PC-9 (cell line): Measurements from ENCODE around the gene ENAH. TPM values are rescaled to one million over a fixed set of nuclear protein-coding genes. Genes with fewer than 3 reads are reported as not detected.

Source experiments
- BruUV-seq: library from RNA; stranded (reverse); fragments of 400-500 nt; replicated peaks from 2 replicates; lab custom pipeline; 2021; lab: Mats Ljungman, UMichigan
- CTCF ChIA-PET: fragments of 300-600 bp; sonication (Branson Sonifier 250); formaldehyde crosslinking; loops from one replicate; lab custom pipeline; 2022; ENCODE audit warnings: antibody characterized with exemption; lab: Charles Lee
- POLR2A ChIA-PET: fragments of 300-600 bp; sonication (Branson Sonifier 250); formaldehyde crosslinking; loops from one replicate; lab custom pipeline; 2022; ENCODE audit warnings: antibody characterized with exemption; ENCODE audit not compliant: unreplicated experiment; lab: Charles Lee
- DNase-seq, 2 experiments: peaks; one replicate each; pipeline versions ENCODE4 v3.0.0 to v3.0.0-alpha.2; 2015 to 2022; ENCODE audit warnings: mixed read lengths in 1 of 2
- H2AFZ ChIP-seq: fragments of 200-600 bp; sonication (generic); 2 replicates; pipeline ENCODE4 v1.8.1; 2017; ENCODE audit warnings: antibody characterized with exemption
- H3F3A ChIP-seq: fragments of 200-600 bp; sonication (generic); 2 replicates; pipeline ENCODE4 v1.8.1; 2017; ENCODE audit warnings: antibody characterized with exemption, mild to moderate bottlenecking, low read depth; ENCODE audit not compliant: insufficient read depth
- H3K27ac ChIP-seq: fragments of 200-600 bp; sonication (generic); 2 replicates; pipeline ENCODE4 v1.6.1; 2016; ENCODE audit warnings: mixed run types
- H3K27me3 ChIP-seq: fragments of 200-600 bp; sonication (generic); 2 replicates; pipeline ENCODE4 v1.6.1; 2016; ENCODE audit warnings: low read depth, mixed run types; ENCODE audit not compliant: insufficient read depth
- H3K36me3 ChIP-seq: fragments of 200-600 bp; sonication (generic); 2 replicates; pipeline ENCODE4 v1.6.1; 2016; ENCODE audit warnings: low read depth, mixed run types
- H3K4me1 ChIP-seq: fragments of 200-600 bp; sonication (generic); replicated peaks from 2 replicates; pipeline ENCODE4 v1.6.1; 2016; ENCODE audit warnings: mixed run types; ENCODE audit not compliant: insufficient read depth
- H3K4me2 ChIP-seq: fragments of 200-600 bp; sonication (generic); 2 replicates; pipeline ENCODE4 v1.6.1; 2017; ENCODE audit warnings: mixed run types
- H3K4me3 ChIP-seq: fragments of 200-600 bp; sonication (generic); 2 replicates; pipeline ENCODE4 v1.6.1; 2016; ENCODE audit warnings: mixed run types
- H3K79me2 ChIP-seq: fragments of 200-600 bp; sonication (generic); 2 replicates; pipeline ENCODE4 v1.6.1; 2017; ENCODE audit warnings: low read depth, mixed run types
- H3K9me2 ChIP-seq: fragments of 200-600 bp; sonication (generic); 2 replicates; pipeline ENCODE4 v1.8.1; 2017; ENCODE audit warnings: mild to moderate bottlenecking; ENCODE audit not compliant: insufficient read depth
- H3K9me3 ChIP-seq: fragments of 200-600 bp; sonication (generic); 2 replicates; pipeline ENCODE4 v1.8.1; 2016; ENCODE audit warnings: low read depth; ENCODE audit not compliant: insufficient read depth
- H4K20me1 ChIP-seq: fragments of 200-600 bp; sonication (generic); 2 replicates; pipeline ENCODE4 v1.8.1; 2017; ENCODE audit not compliant: insufficient read depth
- CTCF ChIP-seq: fragments of 200-600 bp; sonication (generic); conservative IDR thresholded peaks from 2 replicates; pipeline ENCODE4 v1.6.1; 2017; ENCODE audit warnings: mixed run types, antibody characterized with exemption, mild to moderate bottlenecking, moderate library complexity
- EZH2 ChIP-seq: fragments of 200-600 bp; sonication (generic); IDR thresholded peaks from 2 replicates; pipeline ENCODE4 v1.8.0; 2017; ENCODE audit warnings: antibody characterized with exemption, low read depth
- intact Hi-C: fragments of 100-400 bp; cut with micrococcal nuclease; formaldehyde crosslinking; loops from one replicate; pipeline ENCODE4 v1.10.0; 2022; ENCODE audit not compliant: unreplicated experiment
- total RNA-seq: library from RNA; stranded (reverse); gene quantifications from 2 replicates; pipeline ENCODE4 v1.2.3, GENCODE V29; 2021

ENAH gene
- total RNA-seq, 1 experiment from 2014 or later = 167 TPM

- Histone ChIP-seq H3K79me2 (no peaks in the 10 kb centered on the region), H3K4me3 (no peak overlapping the region), H3K9me2 (no peaks in the 10 kb centered on the region), H2AFZ (no peak overlapping the region), H4K20me1 (no peaks in the 10 kb centered on the region), H3K4me2 (no peak overlapping the region), H3K4me1 (peaks cover 42% of the 10 kb centered on the region), H3K27ac (no peak overlapping the region), H3K9me3 (no peaks in the 10 kb centered on the region), H3K27me3 (no peaks in the 10 kb centered on the region), H3F3A (peaks cover 38% of the 10 kb centered on the region), H3K36me3 (no peaks in the 10 kb centered on the region)
- intact Hi-C loops = loop anchor here (5.0 kb wide), 1 partner anchor 595 kb away; the partner anchor contains the start of gene H3-3A
- BruUV-seq = no TSS peak
- ChIA-PET CTCF (no interaction called here), POLR2A (no interaction called here)
- TF ChIP-seq EZH2 (no peak), CTCF (no peak)
- no peak for DNase-seq
Measured at GRCh38 chr1:225466848-225467192, 186.1 kb downstream of the ENAH start.

- peaks cover 51% of the 10 kb centered on the region for H3K4me1 ChIP-seq
- H3K4me2 ChIP-seq = peak overlapping the region; percentile 65
- H3K27me3 ChIP-seq = no peaks in the 10 kb centered on the region
- H3F3A ChIP-seq = peaks cover 43% of the 10 kb centered on the region
- CTCF ChIA-PET = interaction anchor here (0.5 to 1.4 kb wide), 4 partner anchors 12 to 312 kb away, joined by 3 to 5 read pairs (median 4); partner anchors contain the start of gene SRP9
- H3K9me3 ChIP-seq = no peaks in the 10 kb centered on the region
- no peaks in the 10 kb centered on the region for H3K79me2 ChIP-seq
- DNase-seq = no peak
- no peaks in the 10 kb centered on the region for H4K20me1 ChIP-seq
- peak overlapping the region; percentile 51 for H3K27ac ChIP-seq
- peak overlapping the region; percentile 56; the same call in 1 of the 2 replicates for H2AFZ ChIP-seq
- BruUV-seq = TSS peak; percentile 70
- TF ChIP-seq EZH2 (no peak), CTCF (no peak)
- no peaks in the 10 kb centered on the region for H3K9me2 ChIP-seq
- no peak overlapping the region; the same call in 1 of the 2 replicates for H3K4me3 ChIP-seq
- POLR2A ChIA-PET = interaction anchor here (0.7 kb wide), 1 partner anchor 597 kb away, joined by 5 read pairs; the partner anchor contains the start of gene H3-3A
- intact Hi-C loops = loop anchor here (1.0 to 5.0 kb wide), 3 partner anchors 17 to 596 kb away; partner anchors contain the start of genes H3-3A and LBR
- H3K36me3 ChIP-seq = no peaks in the 10 kb centered on the region
Measured at GRCh38 chr1:225465793-225466517, 187.0 kb downstream of the ENAH start.

GRCh38 chr1:225464851-225465792 lies 187.8 kb downstream of the ENAH start:
- CTCF ChIA-PET = interaction anchor here (0.5 to 1.4 kb wide), 5 partner anchors 11 to 313 kb away, joined by 3 to 5 read pairs (median 3); partner anchors contain the start of gene SRP9
- Histone ChIP-seq H4K20me1 (no peaks in the 10 kb centered on the region), H3K4me2 (peak overlapping the region; percentile 65), H3K36me3 (no peaks in the 10 kb centered on the region), H3K27me3 (no peaks in the 10 kb centered on the region), H3K9me3 (no peaks in the 10 kb centered on the region), H3F3A (peaks cover 51% of the 10 kb centered on the region), H3K4me3 (peak overlapping the region; percentile 17; the same call in 1 of the 2 replicates), H3K27ac (peak overlapping the region; percentile 51), H3K4me1 (peaks cover 59% of the 10 kb centered on the region), H2AFZ (peak overlapping the region; percentile 56; the same call in 1 of the 2 replicates), H3K9me2 (no peaks in the 10 kb centered on the region), H3K79me2 (no peaks in the 10 kb centered on the region)
- intact Hi-C loops = loop anchor here (1.0 to 5.0 kb wide), 4 partner anchors 16 to 847 kb away; partner anchors contain the start of genes H3-3A and LBR
- POLR2A ChIA-PET = interaction anchor here (0.5 to 0.7 kb wide), 4 partner anchors 20 to 597 kb away, joined by 3 to 5 read pairs (median 3); partner anchors contain the start of gene H3-3A
- BruUV-seq = TSS peak; percentile 41
- peak; percentile 84 to 94 for DNase-seq
- TF ChIP-seq CTCF (no peak), EZH2 (no peak)
